Osteocyte (in vitro differentiated cells): ENCODE measurements around the gene TP73. TPM values are rescaled to one million over a fixed set of nuclear protein-coding genes. Genes with fewer than 3 reads are reported as not detected.

ENCODE experiments used
- DNase-seq: peaks from one replicate; pipeline ENCODE4 v3.0.0; 2021; ENCODE audit warnings: mixed read lengths; ENCODE audit not compliant: unreplicated experiment; ENCODE audit errors: extremely low spot score
- H3K27ac Mint-ChIP-seq: one replicate; pipeline ENCODE4 v1.8.0; 2021; ENCODE audit warnings: mild to moderate bottlenecking, mixed read lengths; ENCODE audit not compliant: unreplicated experiment
- H3K27me3 Mint-ChIP-seq: one replicate; pipeline ENCODE4 v1.8.0; 2021; ENCODE audit warnings: mixed read lengths; ENCODE audit not compliant: unreplicated experiment
- H3K36me3 Mint-ChIP-seq: one replicate; pipeline ENCODE4 v1.8.0; 2021; ENCODE audit warnings: mixed read lengths; ENCODE audit not compliant: unreplicated experiment
- H3K4me1 Mint-ChIP-seq: one replicate; pipeline ENCODE4 v1.8.0; 2021; ENCODE audit warnings: mixed read lengths; ENCODE audit not compliant: unreplicated experiment
- H3K4me3 Mint-ChIP-seq: one replicate; pipeline ENCODE4 v1.8.0; 2021; ENCODE audit warnings: mild to moderate bottlenecking, moderate library complexity, mixed read lengths; ENCODE audit not compliant: unreplicated experiment
- H3K9me3 Mint-ChIP-seq: one replicate; pipeline ENCODE4 v1.8.0; 2021; ENCODE audit warnings: mixed read lengths; ENCODE audit not compliant: unreplicated experiment
- total RNA-seq: library from RNA; stranded (reverse); gene quantifications from 2 replicates; pipeline ENCODE4 v1.2.1, GENCODE V29; 2021
- TF ChIP-seq, protein P1 (sequence below): fragments of 200-600 bp; sonication (generic); IDR thresholded peaks from 2 replicates; pipeline ENCODE4 v1.5.0; 2021; ENCODE audit warnings: antibody characterized with exemption, mild to moderate bottlenecking, moderate library complexity

Gene TP73
- total RNA-seq, 1 donor from 2014 or later, result 0.24 TPM

DNA sequence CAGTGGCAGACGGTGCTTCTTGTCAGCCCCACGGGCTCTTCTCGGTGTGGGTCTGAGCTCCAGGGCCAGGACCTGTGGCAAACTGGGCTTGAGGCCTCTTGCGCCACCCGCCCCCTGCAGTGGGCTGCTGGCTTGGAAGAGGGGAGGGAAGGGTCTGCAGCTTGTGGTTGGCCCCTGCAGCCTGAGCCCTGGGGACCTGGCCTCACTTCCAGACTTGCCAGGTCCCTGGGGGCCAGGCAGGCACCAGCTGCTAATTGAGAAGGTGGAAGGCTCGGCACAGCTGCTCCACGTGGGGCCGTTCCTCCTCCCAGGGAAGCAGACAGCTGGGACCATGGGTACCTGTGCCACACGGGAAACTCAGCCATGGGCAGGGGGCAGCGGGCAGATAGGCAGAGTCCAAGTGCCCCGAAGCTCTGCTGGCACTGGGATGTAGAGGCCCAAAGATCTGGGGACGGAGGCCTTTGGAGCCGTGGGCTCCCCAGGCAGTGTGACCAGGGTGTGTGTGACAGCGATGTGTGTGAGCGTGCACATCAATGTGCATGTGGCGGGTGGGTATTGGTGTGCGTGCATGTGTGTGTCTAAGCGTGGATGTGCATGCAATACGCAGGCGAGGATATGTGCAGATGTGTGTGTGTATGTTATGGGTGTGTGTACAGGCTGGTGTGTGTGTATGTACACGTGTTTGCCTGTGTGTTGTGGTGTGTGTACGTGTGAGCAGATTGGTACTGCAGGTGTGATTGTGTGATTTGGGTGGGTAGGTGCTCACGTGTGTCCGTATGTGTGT lies 39.3 kb downstream of the TP73 start:
- peaks cover 5% of the 10 kb centered on the region for H3K27me3 Mint-ChIP-seq
- H3K4me3 Mint-ChIP-seq, result no peak overlapping the region
- no peaks in the 10 kb centered on the region for H3K36me3 Mint-ChIP-seq
- TF ChIP-seq, protein P1, sequence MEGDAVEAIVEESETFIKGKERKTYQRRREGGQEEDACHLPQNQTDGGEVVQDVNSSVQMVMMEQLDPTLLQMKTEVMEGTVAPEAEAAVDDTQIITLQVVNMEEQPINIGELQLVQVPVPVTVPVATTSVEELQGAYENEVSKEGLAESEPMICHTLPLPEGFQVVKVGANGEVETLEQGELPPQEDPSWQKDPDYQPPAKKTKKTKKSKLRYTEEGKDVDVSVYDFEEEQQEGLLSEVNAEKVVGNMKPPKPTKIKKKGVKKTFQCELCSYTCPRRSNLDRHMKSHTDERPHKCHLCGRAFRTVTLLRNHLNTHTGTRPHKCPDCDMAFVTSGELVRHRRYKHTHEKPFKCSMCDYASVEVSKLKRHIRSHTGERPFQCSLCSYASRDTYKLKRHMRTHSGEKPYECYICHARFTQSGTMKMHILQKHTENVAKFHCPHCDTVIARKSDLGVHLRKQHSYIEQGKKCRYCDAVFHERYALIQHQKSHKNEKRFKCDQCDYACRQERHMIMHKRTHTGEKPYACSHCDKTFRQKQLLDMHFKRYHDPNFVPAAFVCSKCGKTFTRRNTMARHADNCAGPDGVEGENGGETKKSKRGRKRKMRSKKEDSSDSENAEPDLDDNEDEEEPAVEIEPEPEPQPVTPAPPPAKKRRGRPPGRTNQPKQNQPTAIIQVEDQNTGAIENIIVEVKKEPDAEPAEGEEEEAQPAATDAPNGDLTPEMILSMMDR, result no peak
- no peak for DNase-seq
- no peak overlapping the region for H3K27ac Mint-ChIP-seq
- H3K9me3 Mint-ChIP-seq, result no peaks in the 10 kb centered on the region
- H3K4me1 Mint-ChIP-seq, result peaks cover 14% of the 10 kb centered on the region

DNA sequence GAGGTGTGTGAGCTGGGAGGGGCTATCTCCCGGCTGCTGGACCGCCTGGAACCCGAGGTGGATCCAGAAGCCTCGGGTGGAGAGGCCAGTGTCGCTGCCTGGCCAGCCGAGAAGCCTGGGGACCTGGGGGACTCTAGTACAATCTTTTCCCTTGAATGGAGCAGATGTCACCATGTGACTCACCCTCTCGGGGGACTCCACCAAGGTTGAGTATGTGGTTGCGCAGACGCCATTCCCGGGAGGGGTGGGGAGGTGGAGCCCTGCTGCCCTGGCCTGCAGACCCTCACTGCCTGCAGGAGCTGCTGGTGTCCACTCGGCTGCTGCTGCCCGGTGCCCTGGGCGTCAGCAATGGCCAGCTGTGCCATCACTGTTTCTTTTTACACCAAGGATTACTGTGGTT lies 40.3 kb downstream of the TP73 start:
- no peaks in the 10 kb centered on the region for H3K9me3 Mint-ChIP-seq
- H3K4me3 Mint-ChIP-seq, result no peak overlapping the region
- H3K27ac Mint-ChIP-seq, result no peak overlapping the region
- no peaks in the 10 kb centered on the region for H3K36me3 Mint-ChIP-seq
- peaks cover 5% of the 10 kb centered on the region for H3K27me3 Mint-ChIP-seq
- H3K4me1 Mint-ChIP-seq, result peaks cover 14% of the 10 kb centered on the region
- DNase-seq, result no peak
- TF ChIP-seq, protein P1, result no peak

DNA sequence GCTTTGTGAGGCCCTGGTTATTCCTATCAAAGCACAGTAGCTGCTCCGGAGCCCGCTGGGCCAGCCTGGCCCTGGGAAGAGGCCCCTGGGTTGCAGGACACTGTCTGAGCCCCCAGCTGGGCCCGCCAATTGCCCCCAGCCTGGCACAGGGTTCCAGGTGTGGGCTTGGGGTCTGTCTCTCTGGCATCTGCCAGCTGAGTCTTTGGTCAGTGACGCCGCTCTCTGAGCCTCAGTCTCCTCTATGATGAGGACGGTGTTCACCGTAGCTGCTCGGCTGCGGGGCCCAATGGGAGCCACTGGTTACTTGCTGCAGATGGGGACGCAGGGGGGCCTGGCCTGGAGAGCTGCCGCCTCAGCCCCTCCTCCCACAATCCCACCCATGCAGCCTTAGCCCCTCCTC lies 41.0 kb downstream of the TP73 start:
- DNase-seq, result no peak
- Mint-ChIP-seq H3K36me3 (no peaks in the 10 kb centered on the region), H3K27ac (no peak overlapping the region), H3K4me3 (no peak overlapping the region), H3K9me3 (no peaks in the 10 kb centered on the region), H3K27me3 (peaks cover 5% of the 10 kb centered on the region), H3K4me1 (peaks cover 12% of the 10 kb centered on the region)
- TF ChIP-seq, protein P1, result no peak

DNA sequence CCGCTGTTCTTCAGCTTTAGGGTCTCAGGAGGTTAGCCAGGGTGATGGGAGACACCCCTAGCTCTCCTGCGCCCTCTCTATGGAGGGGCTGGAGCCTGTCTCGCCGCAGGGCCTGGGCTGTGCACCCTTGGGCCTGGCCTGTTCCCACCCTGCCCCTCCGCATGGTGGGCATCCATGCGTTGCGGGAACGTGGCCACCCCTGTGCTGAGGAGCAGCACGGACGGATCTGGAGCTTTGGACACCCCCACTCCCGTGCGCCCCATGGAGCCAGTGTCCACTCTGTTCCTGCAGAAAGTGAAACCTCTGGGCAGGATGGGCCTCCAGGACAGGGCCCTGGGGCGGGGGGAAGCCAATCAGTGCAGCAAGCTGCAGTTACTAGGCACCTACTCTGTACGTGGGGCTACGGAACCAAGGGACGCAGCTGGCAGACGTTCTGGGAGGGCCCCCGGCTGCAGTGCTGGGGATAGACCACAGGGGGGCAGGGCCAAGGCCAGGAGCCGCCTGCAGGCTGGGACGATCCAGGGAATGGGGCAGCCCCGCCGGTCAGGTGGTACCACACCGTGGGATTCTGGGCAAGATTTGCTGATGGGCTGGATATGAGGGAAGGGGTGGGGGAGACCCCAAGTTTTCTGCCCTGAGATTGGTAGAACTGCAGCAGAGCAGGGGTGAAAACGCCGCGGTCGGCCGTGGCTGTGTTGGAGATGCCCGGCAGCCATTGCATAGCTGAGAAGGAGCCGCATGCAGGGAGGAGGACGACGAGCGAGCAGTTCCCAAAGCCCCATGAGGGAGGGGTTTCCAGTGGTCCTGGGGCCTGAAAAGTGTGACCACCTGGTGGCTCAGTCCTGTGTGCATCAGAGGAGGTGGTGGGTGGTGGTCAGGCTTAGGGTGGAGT lies 43.3 kb downstream of the TP73 start:
- H3K9me3 Mint-ChIP-seq, result no peaks in the 10 kb centered on the region
- no peak overlapping the region for H3K4me3 Mint-ChIP-seq

More for the DNA sequence above, 43.3 kb downstream of the TP73 start:
- no peak for DNase-seq
- TF ChIP-seq, protein P1, result peak; percentile 69
- no peak overlapping the region for H3K27ac Mint-ChIP-seq
- H3K36me3 Mint-ChIP-seq, result no peaks in the 10 kb centered on the region
- H3K4me1 Mint-ChIP-seq, result peaks cover 3% of the 10 kb centered on the region
- peaks cover 14% of the 10 kb centered on the region for H3K27me3 Mint-ChIP-seq
